ENCODE data around the gene LINGO3.

GRCh38 chr19:2302319-2303210, 5.4 kb downstream of the LINGO3 start:
- no peak for TF ChIP-seq CTCF (tag by site-specific recombination; IDR thresholded peaks at IDR 0.05)
- no peak for TF ChIP-seq ZBTB11 (tag by site-specific recombination; conservative IDR thresholded peaks at IDR 0.05; ENCODE audit: low read depth)
- no peak for TF ChIP-seq ZNF26 (tag by site-specific recombination; IDR thresholded peaks at IDR 0.05)
- TF ChIP-seq ZSCAN30 (tag by site-specific recombination; IDR thresholded peaks at IDR 0.05): no peak
- TF ChIP-seq ZNF221 (tag by site-specific recombination; IDR thresholded peaks at IDR 0.05; ENCODE audit: borderline replicate concordance): no peak
- TF ChIP-seq EGR2 (tag by site-specific recombination; IDR thresholded peaks at IDR 0.05; ENCODE audit: low read depth): no peak
- TF ChIP-seq ZNF121 (tag by site-specific recombination; IDR thresholded peaks at IDR 0.05): no peak
- no peak for TF ChIP-seq ZNF433 (tag by site-specific recombination; IDR thresholded peaks at IDR 0.05; ENCODE audit: low read depth)
- no peak for TF ChIP-seq ZNF302 (tag by site-specific recombination; IDR thresholded peaks at IDR 0.05; ENCODE audit: low read depth)
- TF ChIP-seq MZF1 (tag by site-specific recombination; IDR thresholded peaks at IDR 0.05; ENCODE audit: borderline replicate concordance): no peak
- TF ChIP-seq PBX3 (CRISPR knock-in tag; IDR thresholded peaks at IDR 0.05): no peak
